Gastrocnemius medialis (tissue), 4 donors: ENCODE measurements around the gene DSCAML1.

ENCODE experiments used
- POLR2A ChIP-seq, 2 donors: fragments of 450-650 bp; IDR thresholded peaks; one replicate each; pipeline ENCODE4 v1.6.1; 2017; ENCODE audit warnings: antibody characterized with exemption in 2 of 2, mild to moderate bottlenecking in 2 of 2, moderate library complexity in 2 of 2
- TF ChIP-seq, protein P1 (sequence below), 5 experiments: fragments of 450-650 bp in 3 of 5; fragments of 200-600 bp in 2 of 5; sonication (generic) in 2 of 5; IDR thresholded peaks in 4 of 5; conservative IDR thresholded peaks in 1 of 5; 1 replicate in 4 of 5; 2 replicates in 1 of 5; pipeline ENCODE4 v1.5.1; 2016 to 2019; ENCODE audit warnings: antibody characterized with exemption in 5 of 5, mild to moderate bottlenecking in 3 of 5, moderate library complexity in 3 of 5

- TF ChIP-seq, protein P1, sequence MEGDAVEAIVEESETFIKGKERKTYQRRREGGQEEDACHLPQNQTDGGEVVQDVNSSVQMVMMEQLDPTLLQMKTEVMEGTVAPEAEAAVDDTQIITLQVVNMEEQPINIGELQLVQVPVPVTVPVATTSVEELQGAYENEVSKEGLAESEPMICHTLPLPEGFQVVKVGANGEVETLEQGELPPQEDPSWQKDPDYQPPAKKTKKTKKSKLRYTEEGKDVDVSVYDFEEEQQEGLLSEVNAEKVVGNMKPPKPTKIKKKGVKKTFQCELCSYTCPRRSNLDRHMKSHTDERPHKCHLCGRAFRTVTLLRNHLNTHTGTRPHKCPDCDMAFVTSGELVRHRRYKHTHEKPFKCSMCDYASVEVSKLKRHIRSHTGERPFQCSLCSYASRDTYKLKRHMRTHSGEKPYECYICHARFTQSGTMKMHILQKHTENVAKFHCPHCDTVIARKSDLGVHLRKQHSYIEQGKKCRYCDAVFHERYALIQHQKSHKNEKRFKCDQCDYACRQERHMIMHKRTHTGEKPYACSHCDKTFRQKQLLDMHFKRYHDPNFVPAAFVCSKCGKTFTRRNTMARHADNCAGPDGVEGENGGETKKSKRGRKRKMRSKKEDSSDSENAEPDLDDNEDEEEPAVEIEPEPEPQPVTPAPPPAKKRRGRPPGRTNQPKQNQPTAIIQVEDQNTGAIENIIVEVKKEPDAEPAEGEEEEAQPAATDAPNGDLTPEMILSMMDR (IDR thresholded peaks at IDR 0.05 in 4 of 5, conservative IDR thresholded peaks at IDR 0.05 in 1 of 5) = no peak
- TF ChIP-seq POLR2A (IDR thresholded peaks at IDR 0.05) = no peak
Measured at GRCh38 chr11:117468888-117469287, 328.1 kb downstream of the DSCAML1 start.
